NCI-H345 treated with DMSO at 0.1 percent for 48 hours (cell line): ENCODE data around the gene COIL.
"Not testable (repeated sequence)": the region's sequence is repeated elsewhere in the genome, so short reads cannot be mapped to it uniquely, and the experiment has no call there.

ENCODE experiments used
- DNase-seq: peaks from one replicate; lab custom pipeline; 2025; ENCODE audit not compliant: unreplicated experiment; lab: John Stamatoyannopoulos, UW

Gene COIL

DNA sequence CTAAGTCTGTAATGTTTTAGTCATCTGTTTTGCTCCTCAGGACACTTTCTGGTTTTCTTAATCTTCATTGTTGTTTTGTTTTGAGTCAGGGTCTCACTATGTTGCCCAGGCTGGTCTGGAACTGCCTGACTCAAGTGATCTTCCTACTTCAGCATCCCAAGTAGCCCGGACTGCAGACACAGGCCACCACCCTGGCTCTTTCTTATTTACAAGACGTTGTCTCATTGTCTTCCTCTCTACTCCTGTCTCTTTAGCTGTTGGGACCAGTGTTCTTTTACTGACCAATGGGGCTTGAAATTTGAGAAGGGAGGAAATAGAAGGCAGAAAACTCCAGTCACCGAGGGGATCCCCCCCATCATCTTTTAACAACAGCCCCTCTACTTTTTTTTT, 18.2 kb upstream of the COIL start:
- no peak for DNase-seq

- DNase-seq: no peak
Observed at GRCh38 chr17:56978441-56979090, 17.7 kb upstream of the COIL start.

GRCh38 chr17:56977673-56978395, 17.0 kb upstream of the COIL start, which contains the start of gene SCPEP1:
SCPEP1 (plus strand) TSS chr17:56978131; CDS start chr17:56978160, 29 bp downstream.
- peak; percentile 68 for DNase-seq

DNA sequence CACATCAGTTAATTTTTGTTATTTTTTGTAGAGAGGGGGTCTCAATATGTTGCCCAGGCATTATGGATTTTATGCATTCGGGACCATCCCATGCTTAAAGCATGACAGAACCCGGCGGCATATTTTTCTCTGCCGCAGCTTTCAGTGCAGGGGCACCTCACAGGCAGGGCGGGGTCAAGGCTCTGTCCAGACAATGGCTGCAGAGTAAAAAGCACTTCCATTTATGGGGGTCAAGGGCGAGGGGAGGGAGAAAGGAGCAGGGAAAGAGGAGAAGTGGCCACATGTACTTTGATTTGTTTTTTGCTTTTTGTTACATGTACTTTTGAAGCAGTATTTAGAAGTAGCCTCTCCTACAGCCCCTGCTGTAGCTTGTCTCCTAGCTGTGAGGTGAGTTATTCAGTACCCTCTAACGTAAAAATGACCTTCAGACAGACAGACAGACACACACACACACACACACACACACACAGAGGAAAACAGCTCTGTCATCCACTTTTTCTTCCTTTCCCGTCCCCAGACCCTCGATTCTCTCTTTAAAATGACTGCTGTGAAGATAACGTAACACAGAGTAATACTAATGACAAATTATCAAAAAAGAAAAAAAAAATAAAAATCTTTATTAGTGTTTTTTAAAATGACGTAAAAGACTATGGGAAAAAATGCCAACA, 16.2 kb upstream of the COIL start:
- DNase-seq: no peak

DNA sequence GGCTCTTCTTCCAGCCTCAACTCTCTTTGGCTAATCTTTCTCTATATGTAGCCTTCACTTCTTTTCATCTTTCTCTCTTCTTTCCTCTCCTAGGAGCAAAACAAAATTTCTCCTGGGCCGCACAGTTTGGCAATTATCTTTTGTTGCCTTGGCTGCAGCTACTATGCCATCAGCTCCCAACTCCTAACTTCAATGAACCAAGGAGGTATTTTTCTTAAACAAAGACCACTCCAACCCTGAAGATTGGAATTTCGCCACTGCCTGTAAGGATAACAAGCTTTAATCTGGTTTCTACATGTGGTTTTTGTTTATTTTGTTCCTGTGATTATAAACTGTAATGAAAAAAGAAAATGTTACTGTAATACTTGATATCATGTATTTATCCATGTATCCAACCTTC, 14.8 kb upstream of the COIL start:
- DNase-seq: no peak

GRCh38 chr17:56974055-56974454, 13.2 kb upstream of the COIL start:
- no peak for DNase-seq

DNA sequence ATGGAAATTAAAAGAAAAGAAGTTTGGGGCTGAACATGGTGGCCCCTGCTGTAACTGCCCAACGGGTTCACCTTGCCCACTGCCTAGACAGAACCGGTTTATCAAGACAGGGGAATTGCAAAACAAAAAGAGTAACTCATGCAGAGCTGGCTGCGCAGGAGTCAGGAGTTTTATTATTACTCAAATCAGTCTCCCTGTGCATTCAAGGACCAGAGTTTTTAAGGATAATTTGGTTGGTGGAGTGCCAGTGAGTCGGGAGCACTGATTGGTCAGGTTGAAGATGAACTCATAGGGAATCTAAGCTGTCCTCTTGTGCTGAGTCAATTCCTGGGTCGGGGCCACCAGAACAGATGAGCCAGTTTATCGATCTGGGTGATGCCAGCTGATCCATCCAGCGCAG, 12.7 kb upstream of the COIL start:
- no peak for DNase-seq

- DNase-seq: no peak
Observed at GRCh38 chr17:56972111-56972730, 11.4 kb upstream of the COIL start.

DNA sequence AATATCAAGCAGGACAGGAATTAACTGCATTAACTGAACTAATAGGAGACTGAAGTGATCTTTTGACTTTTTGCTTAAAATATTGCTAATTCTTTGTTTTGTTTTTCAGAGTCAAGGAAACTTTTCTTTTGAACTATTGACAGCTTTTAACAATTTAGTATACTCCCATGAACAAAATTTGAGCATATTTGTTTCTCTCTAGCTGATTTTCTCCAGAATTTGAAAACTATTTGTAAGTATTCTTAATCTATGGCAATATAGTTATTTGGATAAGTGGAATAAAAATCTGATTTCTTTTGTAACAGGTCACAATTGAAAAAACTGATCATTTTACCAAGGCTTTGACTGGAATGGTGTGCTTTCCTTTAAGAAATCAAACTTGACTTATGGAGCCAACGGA, 10.1 kb upstream of the COIL start:
- DNase-seq: no peak

DNA sequence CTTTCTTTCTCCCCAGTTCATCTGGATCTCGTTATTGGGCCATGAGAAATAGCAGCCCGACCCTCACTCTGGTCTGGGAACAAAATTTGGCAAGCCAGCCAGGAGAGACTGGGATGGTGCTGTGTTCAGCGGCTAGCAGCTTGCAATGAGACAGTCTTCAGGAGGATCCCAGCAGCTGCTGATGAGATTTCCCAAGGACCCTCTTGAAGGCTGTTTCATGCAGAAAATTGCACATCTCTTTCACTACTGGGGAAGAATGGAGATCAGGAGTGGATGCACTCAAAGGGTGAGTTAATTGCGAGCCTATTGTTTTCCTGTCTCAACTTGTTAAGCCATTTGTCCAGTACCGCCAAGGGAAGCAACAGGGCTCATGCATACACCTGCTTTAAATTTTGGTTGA, 5.5 kb upstream of the COIL start:
- DNase-seq: peak; percentile 98

DNA sequence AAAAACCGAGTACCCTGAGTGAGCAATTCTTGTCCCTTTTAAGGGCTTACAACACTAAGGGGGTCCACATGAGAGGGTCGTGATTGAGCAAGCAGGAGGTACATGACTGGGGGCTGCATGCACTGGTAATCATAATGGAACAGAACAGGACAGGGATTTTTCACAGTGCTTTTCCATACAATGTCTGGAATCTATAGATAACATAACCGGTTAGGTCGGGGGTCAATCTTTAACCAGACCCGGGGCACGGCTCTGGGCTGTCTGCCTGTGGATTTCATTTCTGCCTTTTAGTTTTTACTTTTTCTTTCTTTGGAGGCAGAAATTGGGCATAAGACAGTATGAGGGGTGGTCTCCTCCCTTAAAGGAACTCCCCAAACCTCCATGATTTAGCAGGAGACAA, 4.8 kb upstream of the COIL start:
- not testable (repeated sequence) for DNase-seq

- DNase-seq: not testable (repeated sequence)
Observed at GRCh38 chr17:56965241-56965640, 4.4 kb upstream of the COIL start.

GRCh38 chr17:56956992-56957391, 3.9 kb downstream of the COIL start:
- DNase-seq: no peak

- DNase-seq: no peak
Observed at GRCh38 chr17:56949595-56949994, 11.3 kb downstream of the COIL start.

GRCh38 chr17:56948491-56948890, 12.4 kb downstream of the COIL start:
- no peak for DNase-seq

DNA sequence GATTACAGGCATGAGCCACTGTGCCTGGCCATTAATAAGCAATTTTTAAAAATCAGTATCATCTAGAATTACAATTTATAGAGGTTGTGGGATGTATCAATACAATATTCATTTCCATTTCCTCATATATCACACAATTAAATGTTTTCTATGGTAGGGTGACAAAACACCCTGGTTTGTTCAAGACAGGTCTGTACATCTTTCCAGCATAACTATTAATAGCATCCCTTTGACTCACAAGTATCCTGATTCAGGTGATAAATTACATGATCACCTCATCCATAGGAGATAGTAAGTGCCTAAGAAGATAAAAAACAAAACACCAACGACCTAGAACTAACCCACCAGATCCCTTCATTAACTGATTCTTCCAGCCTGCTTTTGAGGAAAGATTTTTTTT, 13.1 kb downstream of the COIL start:
- DNase-seq: no peak

- DNase-seq: no peak
Observed at GRCh38 chr17:56945938-56946505, 14.8 kb downstream of the COIL start.

GRCh38 chr17:56943505-56944125, 17.2 kb downstream of the COIL start:
- no peak for DNase-seq

DNA sequence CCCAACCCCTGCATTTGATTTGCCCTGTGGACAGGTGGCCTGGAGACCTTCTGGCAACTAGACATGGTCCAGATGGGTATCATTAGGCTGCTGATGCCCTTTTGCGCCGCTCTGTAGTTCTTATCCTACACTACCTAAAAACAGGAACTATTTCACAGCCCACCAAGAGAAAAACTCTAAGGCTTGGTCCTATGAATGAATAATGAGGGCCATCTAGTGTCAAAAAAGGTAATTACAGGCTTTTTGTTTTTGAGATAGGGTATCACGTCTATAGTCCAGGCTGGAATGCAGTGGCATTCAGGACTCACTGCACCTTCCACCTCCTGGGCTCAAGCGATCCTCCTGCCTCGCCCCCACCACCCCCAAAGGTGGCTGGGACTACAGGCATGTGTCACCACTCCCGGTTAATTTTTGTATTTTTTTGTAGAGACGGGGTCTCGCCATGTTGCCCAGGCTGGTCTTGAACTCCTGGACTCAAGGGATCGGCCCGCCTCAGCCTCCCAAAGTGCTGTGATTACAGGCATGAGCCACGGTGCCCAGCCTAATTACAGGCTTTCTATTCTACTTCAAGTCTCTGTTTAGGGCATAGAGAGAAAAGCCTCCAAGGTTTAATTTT, 20.9 kb downstream of the COIL start:
- DNase-seq: peak; percentile 28

DNA sequence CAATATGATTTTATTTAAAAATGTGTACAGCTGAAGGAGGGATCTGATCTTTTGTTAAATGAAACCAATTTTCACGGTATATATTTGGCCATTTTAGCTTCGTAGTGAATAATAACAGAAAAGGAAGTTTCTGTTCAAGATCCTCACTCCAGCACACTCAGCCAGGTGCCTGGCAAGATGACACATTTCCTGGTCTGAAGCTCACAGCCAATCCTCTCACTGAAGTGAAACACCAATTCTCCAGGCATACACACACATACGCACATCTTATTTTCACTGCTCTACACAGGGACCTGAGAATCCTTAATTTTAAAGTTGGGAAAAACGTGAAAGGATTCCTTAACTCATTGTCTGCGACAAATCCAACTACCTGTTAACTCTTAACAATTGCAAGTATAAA, 22.6 kb downstream of the COIL start:
- not testable (repeated sequence) for DNase-seq

- DNase-seq: no peak
Observed at GRCh38 chr17:56937687-56938086, 23.2 kb downstream of the COIL start.
